T-helper 9 cell (primary cell): ENCODE results near the gene NOP10.
A peak's percentile ranks its signal among the peaks of the same experiment; 100 is the strongest.
"Not testable (repeated sequence)": the region's sequence is repeated elsewhere in the genome, so short reads cannot be mapped to it uniquely, and the experiment has no call there.

Experiments used
- DNase-seq: peaks from one replicate; pipeline ENCODE4 v3.0.0-alpha.2; 2020

NOP10 gene

DNA sequence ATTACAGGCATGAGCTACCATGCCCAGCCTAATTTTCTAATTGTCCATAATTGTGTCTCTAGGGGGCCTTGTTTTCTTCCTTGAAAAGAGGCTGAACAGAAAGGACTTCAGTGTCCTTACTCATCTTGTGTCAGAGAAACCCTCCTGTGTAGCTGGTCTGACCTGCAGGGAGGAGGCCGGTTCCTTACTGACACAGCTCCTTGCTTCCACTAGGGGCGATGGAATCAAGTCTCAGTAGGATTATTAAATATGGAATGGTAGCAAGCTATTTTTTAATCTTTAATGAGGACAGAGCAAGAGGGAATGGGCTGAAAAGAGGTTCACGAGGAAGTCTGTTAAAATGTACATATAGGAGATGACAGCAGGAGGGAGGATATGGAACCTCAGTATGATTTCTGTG, 15.4 kb upstream of the NOP10 start:
- no peak for DNase-seq

DNA sequence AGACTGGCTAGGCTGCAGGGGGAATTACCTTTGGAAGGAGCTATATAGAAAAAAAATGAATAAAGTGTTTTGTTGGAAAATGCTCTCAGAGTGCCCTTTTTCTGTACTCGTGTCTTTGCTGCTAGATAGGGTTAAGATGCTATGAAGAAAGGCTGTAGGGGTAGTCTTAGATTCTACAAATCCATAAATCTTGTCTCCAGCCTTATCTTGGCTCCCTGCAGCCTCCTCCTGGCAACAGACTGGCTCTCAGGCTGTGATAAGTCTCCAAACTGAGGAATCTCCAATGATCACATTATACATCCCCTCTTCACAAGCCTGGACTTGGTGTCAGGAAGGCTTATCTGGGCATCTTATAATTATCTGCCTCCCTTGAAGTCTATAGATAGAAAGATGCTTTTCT, 14.7 kb upstream of the NOP10 start:
- no peak for DNase-seq

DNA sequence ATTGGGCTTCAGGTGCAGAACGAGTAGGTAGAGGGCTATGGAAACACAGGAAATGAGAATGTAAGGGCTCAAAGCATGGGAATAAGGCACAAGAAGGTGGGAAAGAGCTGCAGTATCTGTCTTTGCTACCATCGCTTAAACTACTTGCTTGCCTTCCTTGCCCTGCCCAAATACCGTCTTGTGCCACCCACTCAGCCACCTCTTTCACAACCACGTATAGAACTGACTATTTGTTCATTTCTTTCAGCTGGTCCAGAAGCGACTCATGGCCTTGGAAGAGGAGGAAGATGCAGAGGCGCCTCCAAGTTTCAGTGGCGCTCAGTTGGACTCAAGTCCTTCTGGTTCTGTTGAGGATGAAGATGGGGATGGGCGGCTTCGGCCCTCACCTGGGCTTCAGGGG, 12.3 kb upstream of the NOP10 start:
- DNase-seq = no peak

DNA sequence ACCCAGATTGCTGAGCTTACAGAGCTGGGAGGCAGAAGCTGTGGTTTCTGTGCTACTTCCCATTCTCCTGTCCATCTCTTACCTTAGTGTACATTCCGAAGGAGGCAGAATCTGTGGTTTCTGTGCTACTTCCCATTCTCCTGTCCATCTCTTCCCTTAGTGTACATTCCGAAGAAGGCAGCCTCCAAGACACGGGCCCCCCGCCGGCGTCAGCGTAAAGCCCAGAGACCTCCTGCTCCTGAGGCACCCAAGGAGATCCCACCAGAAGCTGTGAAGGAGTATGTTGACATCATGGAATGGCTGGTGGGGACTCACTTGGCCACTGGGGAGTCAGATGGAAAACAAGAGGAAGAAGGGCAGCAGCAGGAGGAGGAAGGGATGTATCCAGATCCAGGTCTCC, 11.3 kb upstream of the NOP10 start:
- DNase-seq = no peak

DNA sequence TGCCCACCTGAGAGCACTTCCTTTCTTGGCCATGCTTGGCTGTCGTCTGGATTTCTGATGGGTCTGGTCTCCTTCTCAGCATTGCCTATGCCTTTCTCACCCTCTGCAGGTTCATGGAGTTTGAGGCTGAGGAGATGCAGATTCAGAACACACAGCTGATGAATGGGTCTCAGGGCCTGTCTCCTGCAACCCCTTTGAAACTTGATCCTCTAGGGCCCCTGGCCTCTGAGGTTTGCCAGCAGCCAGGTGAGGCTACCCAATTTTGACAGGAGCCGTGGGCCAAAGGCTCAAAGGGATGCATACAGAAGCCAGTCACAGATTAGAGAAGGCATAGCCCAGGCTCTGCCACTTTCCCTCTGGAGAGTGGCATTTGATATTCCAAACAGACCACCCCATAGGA, 10.7 kb upstream of the NOP10 start:
- no peak for DNase-seq

DNA sequence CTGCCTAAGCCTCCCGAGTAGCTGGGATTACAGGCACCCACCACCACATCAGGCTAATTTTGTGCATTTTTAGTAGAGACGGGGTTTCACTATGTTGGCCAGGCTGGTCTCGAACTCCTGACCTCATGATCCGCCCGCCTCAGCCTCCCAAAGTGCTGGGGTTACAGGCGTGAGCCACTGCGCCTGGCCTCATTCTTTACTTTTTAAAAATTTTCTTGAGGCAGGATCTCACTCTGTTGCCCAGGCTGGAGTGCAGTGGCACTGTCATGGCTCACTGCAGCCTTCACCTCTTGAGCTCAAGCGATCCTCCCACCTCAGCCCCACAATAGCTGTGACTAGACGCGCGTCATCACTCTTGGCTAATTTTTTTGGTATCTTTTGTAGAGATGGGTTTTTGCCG, 10.1 kb upstream of the NOP10 start:
- not testable (repeated sequence) for DNase-seq

DNA sequence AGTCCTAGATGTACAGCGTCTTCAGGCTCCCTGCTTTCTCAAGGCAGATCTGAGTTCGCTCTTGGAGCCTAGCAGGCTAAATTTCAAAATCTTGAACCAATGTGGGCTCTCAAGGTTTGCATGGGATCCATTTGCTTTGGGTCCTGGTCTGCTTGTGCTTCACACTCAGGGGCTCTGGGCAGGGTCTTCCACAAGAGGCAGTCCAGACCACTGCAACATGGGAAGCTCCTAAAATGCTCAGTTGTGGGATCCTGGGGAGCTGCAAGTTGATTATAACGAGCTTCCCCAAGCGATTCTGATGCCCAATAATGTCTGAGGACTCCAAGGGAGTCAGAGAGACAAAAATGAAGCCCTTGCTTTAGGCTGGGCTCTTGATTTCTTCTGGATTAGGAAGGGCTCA, 6.8 kb upstream of the NOP10 start:
- no peak for DNase-seq

DNA sequence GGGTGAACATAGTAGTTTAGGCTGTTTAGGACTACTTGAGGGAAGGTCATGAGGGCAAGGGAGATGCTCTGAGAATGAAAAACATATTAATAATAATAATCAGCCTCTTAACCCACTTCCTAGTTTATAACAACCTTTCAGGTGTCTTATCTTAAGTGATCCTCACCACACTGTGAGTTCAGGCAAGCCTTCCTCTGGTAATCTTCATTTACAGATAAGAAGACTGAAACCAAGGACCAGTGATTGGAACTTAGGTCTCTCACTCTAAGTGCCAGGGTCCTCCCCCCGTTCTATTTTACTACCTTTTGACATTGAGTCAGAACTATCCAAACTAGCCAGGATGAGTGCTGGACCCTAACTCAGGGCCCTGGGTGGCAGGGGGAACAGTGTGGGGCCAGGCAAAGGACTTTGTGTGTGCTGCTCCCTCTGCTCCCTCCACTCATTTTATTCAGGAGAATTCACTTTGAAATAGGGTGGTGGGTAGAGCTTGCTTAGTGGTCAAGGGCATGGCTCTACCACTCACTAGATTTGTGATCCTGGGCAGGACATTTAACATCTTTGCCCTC, 5.9 kb upstream of the NOP10 start:
- DNase-seq = no peak

DNA sequence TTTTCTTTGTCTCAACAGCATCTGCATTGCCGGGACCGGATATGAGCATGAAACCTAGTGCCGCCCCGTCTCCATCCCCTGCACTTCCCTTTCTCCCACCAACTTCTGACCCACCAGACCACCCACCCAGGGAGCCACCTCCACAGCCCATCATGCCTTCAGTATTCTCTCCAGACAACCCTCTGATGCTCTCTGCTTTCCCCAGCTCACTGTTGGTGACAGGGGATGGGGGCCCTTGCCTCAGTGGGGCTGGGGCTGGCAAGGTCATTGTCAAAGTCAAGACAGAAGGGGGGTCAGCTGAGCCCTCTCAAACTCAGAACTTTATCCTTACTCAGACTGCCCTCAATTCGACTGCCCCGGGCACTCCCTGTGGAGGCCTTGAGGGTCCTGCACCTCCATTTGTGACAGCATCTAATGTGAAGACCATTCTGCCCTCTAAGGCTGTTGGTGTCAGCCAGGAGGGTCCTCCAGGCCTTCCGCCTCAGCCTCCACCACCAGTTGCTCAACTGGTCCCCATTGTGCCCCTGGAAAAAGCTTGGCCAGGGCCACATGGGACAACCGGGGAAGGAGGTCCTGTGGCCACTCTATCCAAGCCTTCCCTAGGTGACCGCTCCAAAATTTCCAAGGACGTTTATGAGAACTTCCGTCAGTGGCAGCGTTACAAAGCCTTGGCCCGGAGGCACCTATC, 5.2 kb upstream of the NOP10 start:
- no peak for DNase-seq

DNA sequence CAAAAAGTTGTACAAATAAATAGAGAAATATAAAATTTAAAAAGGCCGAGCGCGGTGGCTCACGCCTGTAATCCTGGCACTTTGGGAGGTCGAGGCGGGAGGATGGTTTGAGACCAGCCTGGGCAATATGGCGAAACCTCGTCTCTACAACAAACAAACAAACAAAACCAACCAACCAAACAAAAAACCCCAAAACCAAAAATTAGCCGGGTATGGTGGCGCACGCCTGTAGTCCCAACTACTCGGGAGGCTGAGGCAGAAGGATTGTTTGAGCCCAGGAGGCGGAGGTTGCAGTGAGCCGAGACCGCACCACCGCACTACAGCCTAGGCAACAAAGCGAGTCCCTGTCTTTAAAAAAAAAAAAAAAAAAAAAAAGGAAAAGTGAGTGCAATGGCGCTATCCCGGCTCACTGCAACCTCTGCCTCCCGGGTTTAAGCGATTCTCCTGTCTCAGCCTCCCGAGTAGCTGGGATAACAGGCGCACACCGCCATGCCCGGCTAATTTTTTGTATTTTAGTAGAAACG, 661 bp downstream of the NOP10 start:
- DNase-seq = not testable (repeated sequence)

DNA sequence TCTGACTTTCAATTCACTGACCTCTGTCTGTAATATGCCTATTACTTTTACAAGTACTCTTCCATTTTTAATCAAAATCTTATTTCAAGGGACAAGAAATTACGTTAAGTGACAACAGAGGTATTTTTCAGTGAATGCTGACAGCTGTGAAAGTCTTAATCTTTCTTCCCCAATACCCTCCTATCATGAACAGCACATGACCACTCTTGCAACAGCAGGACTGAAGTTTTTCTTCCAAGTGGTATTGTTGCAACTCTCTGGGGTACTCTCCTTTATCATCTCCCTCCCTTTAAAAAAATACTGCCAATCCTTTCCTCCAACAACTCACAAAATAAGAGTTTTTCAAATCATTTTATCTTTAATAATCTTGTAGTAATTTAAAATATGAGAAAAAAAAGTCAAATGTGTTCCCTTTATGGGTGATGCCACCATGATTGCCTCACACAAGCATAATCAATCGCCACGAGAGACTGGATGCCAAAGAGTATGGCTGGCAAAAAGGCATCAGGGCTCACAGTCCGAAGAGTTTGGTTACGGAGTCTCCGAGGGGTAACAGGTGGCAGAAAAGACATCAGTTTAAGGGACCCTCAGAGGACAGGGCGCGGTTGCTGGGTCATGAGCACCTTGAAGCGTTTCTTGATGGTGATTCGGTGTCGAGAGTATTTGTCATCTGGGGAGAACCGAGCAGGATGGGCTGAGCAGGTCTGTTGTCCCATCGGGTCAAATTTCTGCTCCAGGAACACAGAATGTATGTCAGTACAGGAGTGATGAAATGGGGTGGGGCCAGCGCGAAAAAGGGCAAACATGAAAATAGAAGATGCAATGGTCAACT, 1.3 kb downstream of the NOP10 start:
- DNase-seq = no peak

DNA sequence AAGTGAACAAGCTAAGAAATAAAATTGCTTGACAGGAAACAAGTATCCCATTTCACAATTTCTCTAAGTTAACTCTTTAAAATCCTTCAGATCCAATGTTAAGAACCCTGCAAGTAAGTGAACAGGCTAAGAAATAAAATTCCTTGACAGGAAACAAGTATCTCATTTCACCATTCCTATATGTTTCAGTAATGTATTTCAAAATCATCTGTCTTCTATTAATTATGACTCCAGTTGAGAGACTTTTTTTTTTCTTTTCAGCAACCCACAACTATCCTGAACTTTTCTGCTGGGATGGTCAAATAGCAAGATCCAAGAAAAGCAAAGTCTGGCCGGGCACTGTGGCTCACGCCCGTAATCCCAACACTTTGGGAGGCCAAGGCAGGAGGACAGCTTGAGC, 3.0 kb downstream of the NOP10 start:
- no peak for DNase-seq

DNA sequence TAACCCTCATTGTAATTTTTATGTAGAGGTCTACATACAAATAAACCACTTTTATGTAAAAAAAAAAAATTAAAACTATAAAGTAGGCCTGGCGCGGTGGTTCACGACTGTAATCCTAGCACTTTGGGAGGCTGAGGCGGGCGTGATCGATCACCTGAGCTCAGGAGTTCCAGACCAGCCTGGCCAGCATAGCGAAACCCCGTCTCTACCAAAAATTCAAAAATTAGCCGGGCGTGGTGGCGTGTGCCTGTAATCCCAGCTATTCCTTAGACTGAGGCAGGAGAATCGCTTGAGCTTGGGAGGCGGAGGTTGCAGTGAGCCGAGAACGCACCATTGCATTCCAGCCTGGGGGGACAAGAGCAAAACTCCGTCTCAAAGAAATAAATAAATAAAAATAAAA, 4.6 kb downstream of the NOP10 start:
- no peak for DNase-seq

DNA sequence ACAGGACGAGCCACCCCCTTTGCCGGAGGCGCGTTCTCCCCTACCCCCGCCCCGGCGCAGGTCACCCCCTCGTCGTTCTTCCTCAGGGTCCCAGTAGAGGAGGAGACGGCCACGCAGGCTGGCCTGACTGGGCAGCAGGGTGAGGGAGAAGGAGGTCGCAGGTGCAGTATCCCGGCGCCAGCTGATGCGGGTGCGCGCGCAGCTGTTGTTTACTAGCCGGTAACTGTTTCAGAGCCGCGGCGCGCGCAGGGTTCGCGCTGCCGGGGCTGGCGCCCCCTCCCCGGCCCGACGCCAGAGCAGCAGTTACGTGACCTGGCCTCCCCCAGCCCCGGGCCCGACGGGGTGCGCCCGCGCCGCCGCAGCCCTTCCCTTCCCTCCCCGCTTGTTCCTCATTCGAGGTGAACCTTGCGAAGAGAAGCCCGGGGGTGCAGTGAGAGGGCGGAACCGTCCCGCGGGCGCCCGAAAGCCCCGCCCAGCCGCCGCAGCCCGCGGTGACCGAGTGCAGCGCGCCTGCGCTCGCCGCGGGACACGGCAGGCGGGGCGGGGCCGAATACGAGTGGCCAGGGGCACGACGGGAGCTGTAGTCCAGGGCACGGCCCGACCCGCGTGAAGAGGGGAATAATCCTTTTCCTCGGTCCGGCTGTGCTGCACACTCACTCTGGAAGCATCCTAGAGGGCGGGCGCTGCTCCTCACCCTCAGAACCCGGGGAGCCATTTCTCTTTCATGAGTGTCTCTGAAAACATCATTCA, 5.2 kb downstream of the NOP10 start, which contains the start of gene SLC12A6:
SLC12A6 (minus strand) TSS at position 225 of the 750 bp plus-strand sequence. CDS start 1,101 bp downstream, outside the sequence.
- DNase-seq = peak; percentile 87

DNA sequence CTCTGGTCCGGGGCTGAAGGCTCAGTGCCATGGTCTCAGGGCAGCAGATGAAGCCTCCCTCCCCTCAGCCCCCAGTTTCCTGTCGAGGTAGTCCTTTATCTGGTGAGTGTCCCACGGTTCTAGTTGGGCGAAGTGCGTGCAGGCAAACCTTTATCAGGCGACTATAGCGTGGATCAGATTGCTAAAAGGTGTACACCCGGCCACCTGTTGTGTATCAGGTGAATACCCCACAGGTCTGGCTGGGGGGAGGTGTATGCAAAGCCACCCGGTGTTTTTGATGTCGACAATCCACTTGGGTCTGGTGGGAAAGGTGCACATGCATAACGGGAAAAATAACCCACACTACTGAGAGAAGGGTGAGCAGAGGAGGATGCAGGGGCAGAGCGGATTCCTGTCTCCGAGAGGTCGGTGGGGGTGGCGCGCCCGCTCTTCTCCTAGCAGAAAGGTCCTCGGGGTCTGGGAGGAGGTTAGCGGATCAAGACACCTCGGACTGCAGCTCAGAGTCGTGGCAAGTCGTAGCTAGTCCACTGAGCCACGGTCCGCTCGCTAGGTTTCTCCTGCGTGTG, 5.9 kb downstream of the NOP10 start:
- DNase-seq = no peak

DNA sequence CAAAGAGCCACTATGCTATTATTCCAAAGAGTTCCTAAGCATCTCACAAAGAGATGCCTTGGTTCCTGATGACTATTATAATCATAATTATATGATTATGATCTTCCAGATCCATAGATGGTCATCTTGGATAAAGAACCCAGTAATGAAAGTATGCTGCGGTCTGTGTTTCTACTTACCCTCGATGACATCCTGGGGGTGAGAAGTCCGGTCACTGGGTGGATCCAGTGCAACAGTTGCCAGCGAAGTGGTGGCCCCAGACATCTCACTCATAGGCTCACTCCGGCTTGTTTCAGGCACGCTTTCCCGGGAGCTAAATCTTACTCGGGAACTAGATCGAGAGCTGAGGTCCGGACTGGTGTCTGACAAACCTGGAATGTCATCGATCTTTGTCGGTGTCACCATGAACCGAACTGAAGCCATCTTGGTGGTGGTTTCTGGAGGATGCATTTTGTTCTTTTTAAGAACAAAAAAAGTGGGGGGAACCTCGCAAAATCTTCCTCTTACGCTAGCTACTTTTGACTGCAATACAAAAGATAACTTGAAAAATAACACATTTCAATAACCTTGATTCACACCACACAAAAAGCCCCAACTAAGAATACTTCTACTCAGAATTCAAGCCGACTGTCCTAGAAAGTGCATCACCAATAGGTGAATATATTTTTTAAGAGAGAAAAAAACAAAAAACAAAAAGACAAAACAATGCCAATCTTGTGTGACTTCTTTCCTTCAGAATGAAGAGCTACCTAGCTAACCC, 6.5 kb downstream of the NOP10 start:
- no peak for DNase-seq

DNA sequence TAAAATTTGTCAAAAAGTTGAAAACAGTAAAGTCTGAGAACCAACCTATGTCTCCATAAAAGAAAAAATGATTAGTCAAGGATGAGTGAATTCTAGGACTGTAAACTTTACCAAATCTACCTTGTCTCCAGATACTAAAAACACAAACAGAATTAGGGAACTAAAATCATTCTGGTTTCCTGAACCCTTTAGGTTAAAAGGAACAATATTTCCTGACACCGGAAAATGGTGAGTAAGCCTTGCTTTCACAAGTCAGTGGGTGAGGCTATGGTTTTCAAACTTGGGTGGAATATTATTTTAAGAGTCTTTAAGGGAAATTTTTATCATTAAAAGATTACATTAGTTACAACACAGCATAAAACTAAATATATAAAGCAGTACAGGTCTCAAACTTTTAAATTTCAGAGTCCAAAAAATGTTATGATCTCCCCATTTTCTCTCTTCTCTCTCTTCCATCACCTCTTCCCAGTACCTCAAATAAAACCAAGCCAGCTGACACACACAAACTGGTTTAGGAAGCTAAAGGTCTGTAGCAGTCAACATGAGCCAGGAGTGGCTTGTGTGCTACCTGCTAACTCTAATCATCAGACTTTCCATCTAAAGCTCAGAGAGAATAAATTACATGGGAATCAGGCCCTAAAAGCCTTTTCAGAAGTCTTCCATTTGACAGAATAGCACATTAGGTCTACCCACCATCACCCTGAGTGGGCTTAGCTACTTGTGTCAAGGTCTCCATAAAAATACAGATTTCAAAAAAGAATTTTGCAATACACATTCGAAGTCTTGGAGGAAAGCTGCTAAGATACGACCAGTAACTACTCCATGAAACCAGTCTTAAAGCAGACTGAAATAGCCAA, 7.5 kb downstream of the NOP10 start:
- no peak for DNase-seq

DNA sequence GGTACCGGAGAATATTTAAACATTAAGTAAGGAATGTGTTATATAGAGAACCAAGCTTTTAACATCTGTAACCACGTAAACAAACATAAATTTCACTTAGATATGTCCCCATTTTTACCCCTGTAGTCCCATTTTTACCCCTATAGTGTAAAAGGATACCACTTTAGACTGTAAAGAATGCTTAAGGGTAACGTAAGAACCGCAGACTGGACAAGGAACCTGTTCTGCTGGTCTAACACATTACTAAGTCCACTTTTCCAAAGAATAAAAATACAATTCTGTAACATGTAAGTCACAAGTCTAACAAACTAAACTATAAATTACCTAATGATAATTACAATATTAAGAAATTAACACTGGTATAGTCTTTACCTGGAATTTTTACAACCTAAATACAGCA, 8.3 kb downstream of the NOP10 start:
- no peak for DNase-seq

DNA sequence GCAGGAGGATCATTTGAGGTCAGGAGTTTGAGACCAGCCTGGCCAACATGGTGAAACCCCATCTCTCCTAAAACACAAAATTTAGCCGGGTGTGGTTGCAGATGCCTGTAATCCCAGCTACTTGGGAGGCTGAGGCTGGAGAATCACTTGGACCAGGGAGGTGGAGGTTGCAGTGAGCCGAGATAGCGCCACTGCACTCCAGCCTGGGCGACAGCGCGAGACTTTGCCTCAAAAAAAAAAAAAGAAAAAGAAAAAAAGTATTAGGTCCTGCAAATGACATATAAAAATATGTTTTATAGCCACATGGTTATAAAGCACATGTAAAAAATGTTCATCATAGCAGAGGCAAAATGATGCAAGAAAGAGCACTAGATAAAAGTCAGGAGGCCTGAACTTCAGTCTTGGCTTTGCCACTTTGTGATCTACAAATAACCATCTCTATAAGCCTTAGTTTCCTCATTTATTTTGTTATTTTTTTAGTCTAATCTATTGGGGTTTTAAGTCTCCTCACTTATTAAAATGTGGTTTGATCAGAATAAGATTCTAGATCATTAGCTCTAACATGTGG, 10.3 kb downstream of the NOP10 start:
- no peak for DNase-seq

DNA sequence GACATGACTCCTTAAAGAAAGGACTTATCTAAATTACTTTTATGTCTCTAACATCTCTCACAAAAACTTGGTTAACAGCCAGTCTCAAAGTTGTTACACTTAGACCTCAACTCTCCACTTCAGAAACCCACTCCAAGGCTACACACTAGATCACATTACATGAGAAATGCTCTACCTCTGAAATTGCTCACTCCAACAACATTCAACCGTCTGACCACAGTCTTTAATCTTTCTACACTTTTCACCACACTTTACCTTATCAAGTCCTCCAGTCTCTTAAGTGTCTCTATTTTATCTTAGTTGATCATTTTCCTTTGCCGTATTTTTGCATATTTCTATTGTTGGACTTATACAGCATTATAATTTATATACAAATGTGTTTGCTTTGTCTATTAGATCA, 11.1 kb downstream of the NOP10 start:
- no peak for DNase-seq

DNA sequence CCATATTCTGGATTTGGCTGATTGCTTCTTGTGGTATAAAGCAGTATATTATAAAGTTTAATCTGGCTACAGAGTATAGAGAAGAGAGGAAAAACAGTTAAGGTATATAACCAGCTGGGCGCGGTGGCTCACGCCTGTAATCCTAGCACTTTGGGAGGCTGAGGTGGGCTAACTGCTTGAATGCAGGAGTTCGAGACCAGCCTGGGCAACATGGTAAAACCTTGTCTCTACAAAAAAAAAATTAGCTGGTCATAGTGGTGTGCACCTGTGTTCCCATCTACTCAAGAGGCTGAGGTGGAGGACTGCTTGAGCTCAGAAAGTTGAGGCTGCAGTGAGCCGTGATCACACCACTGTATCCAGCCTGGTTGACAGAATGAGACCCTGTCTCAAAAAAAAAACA, 12.7 kb downstream of the NOP10 start:
- no peak for DNase-seq
